Activated naive CD8-positive, alpha-beta T cell (primary cell): Measurements from ENCODE around the gene ILF2.
"Not testable (repeated sequence)": the region's sequence is repeated elsewhere in the genome, so short reads cannot be mapped to it uniquely, and the experiment has no call there.

Source experiments
- H3K27ac Mint-ChIP-seq: one replicate; pipeline ENCODE4 v1.8.0; 2021; ENCODE audit warnings: mixed read lengths
- H3K27me3 Mint-ChIP-seq: one replicate; pipeline ENCODE4 v1.8.0; 2021; ENCODE audit warnings: mixed read lengths
- H3K36me3 Mint-ChIP-seq: one replicate; pipeline ENCODE4 v1.8.0; 2021; ENCODE audit warnings: mixed read lengths
- H3K4me1 Mint-ChIP-seq: one replicate; pipeline ENCODE4 v1.8.0; 2021; ENCODE audit warnings: low read depth, mixed read lengths
- H3K4me3 Mint-ChIP-seq: one replicate; pipeline ENCODE4 v1.8.0; 2021; ENCODE audit warnings: mild to moderate bottlenecking, mixed read lengths
- H3K9me3 Mint-ChIP-seq: one replicate; pipeline ENCODE4 v1.8.0; 2021; ENCODE audit warnings: low read depth, mixed read lengths

Gene ILF2

DNA sequence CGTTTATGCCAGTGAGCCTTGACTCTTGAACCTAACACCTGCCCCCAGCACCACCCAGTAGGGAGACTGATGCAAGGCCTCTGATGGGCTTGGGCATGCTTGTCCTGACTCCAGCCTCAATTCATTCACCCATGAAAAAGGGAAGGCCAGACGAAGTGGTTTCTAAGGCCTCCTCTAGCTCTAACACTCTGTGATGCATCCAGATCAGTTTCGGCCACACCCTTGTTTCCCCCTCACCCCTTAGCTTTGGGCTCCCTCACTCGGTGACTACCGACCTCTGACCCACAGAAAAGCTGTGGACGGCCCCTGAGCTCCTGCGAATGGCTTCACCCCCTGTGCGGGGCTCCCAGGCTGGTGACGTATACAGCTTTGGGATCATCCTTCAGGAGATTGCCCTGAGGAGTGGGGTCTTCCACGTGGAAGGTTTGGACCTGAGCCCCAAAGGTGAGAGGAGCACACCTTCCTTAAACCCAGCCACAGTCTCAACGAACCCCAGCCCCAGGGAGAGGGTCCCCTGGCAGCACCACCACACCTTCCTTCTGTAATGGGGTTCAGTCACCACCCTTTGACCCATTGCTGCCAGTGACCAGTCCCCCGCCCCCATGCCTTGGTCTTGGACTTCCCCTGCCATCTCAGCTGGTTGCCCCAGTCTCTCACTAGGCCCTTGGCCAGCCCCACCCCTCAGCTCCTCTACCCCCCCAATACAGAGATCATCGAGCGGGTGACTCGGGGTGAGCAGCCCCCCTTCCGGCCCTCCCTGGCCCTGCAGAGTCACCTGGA, 16.7 kb upstream of the ILF2 start:
- no peaks in the 10 kb centered on the region for H3K36me3 Mint-ChIP-seq
- peaks cover 12% of the 10 kb centered on the region for H3K4me1 Mint-ChIP-seq
- no peaks in the 10 kb centered on the region for H3K9me3 Mint-ChIP-seq
- no peak overlapping the region for H3K4me3 Mint-ChIP-seq
- H3K27me3 Mint-ChIP-seq = no peaks in the 10 kb centered on the region
- H3K27ac Mint-ChIP-seq = no peak overlapping the region

DNA sequence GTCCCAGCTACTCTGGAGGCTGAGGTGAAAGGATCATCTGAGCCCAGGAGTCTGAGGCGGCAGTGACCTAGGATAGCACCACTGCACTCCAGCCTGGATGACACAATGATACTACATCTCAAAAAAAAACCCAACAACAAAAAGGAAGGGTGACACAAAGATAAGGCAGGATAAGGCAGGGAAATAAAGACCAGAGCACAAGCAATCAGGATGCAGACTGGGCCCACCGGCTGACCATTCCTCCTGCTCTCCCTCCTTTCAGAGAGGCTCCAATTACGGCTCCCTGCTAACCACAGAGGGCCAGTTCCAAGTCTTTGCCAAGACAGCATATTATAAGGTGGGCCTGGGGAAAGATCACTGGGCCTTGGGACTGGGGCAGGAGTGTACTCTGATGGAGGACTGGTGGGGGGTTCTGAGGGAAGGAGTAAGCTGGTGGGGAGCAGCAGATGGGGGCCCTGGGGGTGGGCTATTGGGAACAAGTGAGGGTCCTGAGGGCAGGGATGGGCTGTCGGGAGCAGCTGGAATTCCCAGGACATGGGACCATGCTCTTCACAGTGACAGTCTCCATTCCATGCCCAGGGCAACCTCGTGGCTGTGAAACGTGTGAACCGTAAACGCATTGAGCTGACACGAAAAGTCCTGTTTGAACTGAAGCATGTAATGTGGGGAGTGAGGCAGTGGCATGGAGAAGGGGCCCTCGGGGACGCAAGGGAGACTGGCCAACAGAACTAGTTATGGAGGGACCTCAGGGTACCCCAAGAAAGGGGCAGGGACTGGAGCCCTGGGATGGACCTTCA, 14.9 kb upstream of the ILF2 start:
- Mint-ChIP-seq H3K4me1 (peaks cover 7% of the 10 kb centered on the region), H3K9me3 (no peaks in the 10 kb centered on the region), H3K36me3 (no peaks in the 10 kb centered on the region), H3K4me3 (no peak overlapping the region), H3K27ac (no peak overlapping the region), H3K27me3 (peaks cover 6% of the 10 kb centered on the region)

DNA sequence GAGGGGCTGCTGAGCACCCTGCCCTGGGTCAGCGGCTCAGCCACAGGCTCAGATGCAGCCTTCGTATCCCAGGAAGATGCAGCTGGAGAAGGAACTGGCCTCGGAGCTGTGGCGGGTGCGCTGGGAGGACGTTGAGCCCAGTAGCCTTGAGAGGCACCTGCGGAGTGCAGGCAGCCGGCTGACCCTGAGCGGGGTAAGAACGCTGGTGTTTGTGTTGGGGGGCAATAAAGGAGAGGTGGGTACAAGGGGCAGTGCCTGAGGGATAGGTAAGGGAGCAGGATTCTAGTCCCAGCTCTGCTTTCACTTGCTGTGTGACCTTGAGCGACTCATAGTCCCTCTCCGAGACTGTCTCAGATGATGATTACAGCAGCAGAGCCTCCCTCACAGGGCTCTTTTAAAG, 14.1 kb upstream of the ILF2 start:
- Mint-ChIP-seq H3K4me1 (peaks cover 5% of the 10 kb centered on the region), H3K27me3 (peaks cover 10% of the 10 kb centered on the region), H3K9me3 (no peaks in the 10 kb centered on the region), H3K27ac (no peak overlapping the region), H3K4me3 (no peak overlapping the region), H3K36me3 (no peaks in the 10 kb centered on the region)

DNA sequence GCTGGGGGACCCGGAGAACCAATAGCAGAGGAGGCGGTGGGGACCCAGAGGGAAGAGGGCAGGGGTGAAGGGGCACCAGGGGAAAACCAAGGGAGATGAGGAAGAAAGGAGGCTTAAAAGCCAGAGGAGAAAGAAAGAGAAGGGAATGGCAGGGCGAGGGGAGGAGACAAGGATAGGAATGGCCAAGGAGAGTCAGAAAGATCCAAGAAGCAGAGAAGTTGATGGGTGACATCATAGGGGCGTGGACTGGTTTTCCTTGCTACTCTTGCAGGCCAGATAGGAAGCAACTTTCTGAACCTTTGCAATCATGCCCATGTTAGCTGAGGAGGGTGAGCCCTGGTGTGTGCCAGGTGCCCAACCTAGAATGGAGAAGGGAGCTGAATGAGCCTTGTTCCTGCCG, 13.1 kb upstream of the ILF2 start:
- no peak overlapping the region for H3K27ac Mint-ChIP-seq
- H3K27me3 Mint-ChIP-seq = peaks cover 10% of the 10 kb centered on the region
- no peak overlapping the region for H3K4me3 Mint-ChIP-seq
- no peaks in the 10 kb centered on the region for H3K36me3 Mint-ChIP-seq
- H3K9me3 Mint-ChIP-seq = no peaks in the 10 kb centered on the region
- H3K4me1 Mint-ChIP-seq = peaks cover 6% of the 10 kb centered on the region

DNA sequence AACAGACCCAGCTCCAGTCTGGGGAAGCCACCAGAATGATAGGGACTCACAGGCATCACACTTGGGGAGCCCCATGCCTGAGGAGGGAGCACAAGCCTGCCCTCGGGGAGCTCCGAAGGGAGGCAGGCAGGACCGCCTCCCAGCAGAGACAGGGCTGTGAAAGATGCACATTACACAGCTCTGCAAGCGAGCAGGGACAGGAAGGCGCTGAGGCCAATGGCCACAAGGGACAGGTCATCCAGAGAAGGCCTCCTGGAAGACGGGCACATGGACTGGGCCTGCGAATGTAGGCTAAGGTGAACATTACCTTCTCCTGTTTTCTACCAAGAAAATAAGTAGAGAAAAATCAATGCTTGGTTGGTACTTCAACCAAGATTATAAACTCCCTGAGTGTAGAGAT, 11.9 kb upstream of the ILF2 start:
- Mint-ChIP-seq H3K27ac (no peak overlapping the region), H3K4me3 (no peak overlapping the region), H3K9me3 (no peaks in the 10 kb centered on the region), H3K36me3 (no peaks in the 10 kb centered on the region), H3K27me3 (peaks cover 17% of the 10 kb centered on the region), H3K4me1 (peaks cover 15% of the 10 kb centered on the region)

DNA sequence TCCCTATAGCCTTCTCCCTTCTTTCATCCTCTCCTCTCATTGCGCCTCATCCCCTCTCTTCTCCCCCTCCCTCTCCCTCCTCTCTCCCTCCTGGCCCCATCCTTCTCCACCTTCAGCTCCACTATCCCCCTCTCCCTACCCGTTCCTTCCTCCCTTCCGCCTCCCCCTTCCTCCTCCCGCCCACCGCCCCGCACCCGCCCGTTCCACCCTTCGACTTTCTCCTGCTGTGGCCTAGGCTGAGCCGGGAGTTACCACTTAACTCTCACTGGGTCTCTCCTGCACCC, 9.3 kb upstream of the ILF2 start:
- Mint-ChIP-seq H3K36me3 (no peaks in the 10 kb centered on the region), H3K27ac (no peak overlapping the region), H3K9me3 (no peaks in the 10 kb centered on the region)

DNA sequence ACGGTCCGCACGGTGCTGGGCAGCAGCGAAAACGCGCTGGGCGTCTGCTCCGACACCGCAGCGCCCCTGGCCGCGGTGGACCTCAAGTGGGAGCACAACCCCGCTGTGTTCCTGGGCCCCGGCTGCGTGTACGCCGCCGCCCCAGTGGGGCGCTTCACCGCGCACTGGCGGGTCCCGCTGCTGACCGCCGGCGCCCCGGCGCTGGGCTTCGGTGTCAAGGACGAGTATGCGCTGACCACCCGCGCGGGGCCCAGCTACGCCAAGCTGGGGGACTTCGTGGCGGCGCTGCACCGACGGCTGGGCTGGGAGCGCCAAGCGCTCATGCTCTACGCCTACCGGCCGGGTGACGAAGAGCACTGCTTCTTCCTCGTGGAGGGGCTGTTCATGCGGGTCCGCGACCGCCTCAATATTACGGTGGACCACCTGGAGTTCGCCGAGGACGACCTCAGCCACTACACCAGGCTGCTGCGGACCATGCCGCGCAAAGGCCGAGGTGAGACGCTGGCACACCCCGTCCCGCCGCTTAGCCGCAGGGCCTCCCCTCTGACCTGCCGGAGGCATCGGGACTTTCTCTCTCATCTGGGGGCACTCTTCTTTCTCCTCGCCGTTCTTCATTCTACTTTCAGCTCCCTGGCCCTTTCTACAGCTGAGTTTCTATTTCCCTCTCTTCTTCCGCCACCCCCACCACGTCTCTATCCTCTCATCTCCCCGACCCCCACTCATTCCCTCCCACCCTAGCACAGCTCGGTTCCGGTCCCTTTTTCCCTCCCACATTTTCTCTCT, 8.7 kb upstream of the ILF2 start:
- no peak overlapping the region for H3K27ac Mint-ChIP-seq
- H3K4me1 Mint-ChIP-seq = peaks cover 19% of the 10 kb centered on the region
- no peaks in the 10 kb centered on the region for H3K36me3 Mint-ChIP-seq
- peak overlapping the region; percentile 78 for H3K4me3 Mint-ChIP-seq
- peaks cover 26% of the 10 kb centered on the region for H3K27me3 Mint-ChIP-seq
- no peaks in the 10 kb centered on the region for H3K9me3 Mint-ChIP-seq

More for the DNA sequence above, 9.3 kb upstream of the ILF2 start:
- Mint-ChIP-seq H3K4me3 (peak overlapping the region; percentile 78), H3K4me1 (peaks cover 19% of the 10 kb centered on the region), H3K27me3 (peaks cover 26% of the 10 kb centered on the region)

DNA sequence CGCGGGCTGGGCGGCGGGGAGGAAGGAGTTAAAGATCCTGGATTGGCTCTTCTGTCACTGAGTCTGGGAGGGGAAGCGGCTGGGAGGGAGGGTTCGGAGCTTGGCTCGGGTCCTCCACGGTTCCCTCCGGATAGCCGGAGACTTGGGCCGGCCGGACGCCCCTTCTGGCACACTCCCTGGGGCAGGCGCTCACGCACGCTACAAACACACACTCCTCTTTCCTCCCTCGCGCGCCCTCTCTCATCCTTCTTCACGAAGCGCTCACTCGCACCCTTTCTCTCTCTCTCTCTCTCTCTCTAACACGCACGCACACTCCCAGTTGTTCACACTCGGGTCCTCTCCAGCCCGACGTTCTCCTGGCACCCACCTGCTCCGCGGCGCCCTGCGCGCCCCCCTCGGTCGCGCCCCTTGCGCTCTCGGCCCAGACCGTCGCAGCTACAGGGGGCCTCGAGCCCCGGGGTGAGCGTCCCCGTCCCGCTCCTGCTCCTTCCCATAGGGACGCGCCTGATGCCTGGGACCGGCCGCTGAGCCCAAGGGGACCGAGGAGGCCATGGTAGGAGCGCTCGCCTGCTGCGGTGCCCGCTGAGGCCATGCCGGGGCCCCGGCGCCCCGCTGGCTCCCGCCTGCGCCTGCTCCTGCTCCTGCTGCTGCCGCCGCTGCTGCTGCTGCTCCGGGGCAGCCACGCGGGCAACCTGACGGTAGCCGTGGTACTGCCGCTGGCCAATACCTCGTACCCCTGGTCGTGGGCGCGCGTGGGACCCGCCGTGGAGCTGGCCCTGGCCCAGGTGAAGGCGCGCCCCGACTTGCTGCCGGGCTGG, 7.9 kb upstream of the ILF2 start, which contains the start of gene NPR1:
Gene NPR1 (plus strand): TSS at position 170 of the 818 bp plus-strand sequence. CDS start 421 bp downstream, at position 591.
- peaks cover 19% of the 10 kb centered on the region for H3K4me1 Mint-ChIP-seq
- H3K9me3 Mint-ChIP-seq = no peaks in the 10 kb centered on the region
- H3K27me3 Mint-ChIP-seq = peaks cover 26% of the 10 kb centered on the region
- no peaks in the 10 kb centered on the region for H3K36me3 Mint-ChIP-seq
- no peak within 1 kb of the TSS for H3K27ac Mint-ChIP-seq
- peak within 1 kb of the TSS; percentile 78 for H3K4me3 Mint-ChIP-seq

DNA sequence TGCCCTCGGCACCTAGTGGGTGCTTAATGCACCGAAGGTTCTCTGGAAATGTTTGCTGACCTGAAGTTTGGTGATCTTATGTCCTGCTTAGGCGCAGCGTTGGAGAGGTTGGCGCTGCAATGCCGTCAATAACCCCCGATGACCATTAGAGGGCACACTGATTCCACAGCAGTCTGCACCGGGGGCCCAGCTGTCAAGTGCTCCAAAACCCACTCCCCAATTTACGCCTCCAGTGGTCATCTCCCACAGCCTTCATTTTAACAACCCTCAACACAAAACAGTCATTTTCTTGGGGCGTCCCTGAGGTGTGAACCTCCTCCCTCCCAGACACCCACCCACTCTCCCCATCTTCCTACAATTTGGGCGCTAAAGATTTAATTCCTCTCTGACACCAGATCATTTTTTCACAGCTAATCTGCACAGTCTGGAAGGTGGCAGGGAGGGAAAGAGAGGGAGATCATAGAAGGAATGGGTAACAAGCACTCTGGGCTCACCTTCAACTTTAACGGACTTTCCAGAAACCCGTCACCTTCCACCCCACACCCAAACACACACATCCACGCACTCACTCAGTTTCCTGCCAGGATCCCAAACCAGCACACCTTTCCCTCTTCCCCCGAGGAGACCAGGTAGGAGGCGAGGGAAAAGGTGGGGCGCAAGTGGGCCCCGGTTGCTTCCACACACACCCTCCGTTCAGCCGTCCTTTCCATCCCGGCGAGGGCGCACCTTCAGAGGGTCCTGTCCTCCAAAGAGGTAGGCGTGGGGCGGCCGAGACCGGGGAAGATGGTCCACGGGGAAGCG, 7.1 kb upstream of the ILF2 start:
- Mint-ChIP-seq H3K4me1 (peaks cover 19% of the 10 kb centered on the region), H3K27me3 (peaks cover 26% of the 10 kb centered on the region), H3K36me3 (no peaks in the 10 kb centered on the region), H3K9me3 (no peaks in the 10 kb centered on the region), H3K27ac (no peak overlapping the region), H3K4me3 (peak overlapping the region; percentile 76)

DNA sequence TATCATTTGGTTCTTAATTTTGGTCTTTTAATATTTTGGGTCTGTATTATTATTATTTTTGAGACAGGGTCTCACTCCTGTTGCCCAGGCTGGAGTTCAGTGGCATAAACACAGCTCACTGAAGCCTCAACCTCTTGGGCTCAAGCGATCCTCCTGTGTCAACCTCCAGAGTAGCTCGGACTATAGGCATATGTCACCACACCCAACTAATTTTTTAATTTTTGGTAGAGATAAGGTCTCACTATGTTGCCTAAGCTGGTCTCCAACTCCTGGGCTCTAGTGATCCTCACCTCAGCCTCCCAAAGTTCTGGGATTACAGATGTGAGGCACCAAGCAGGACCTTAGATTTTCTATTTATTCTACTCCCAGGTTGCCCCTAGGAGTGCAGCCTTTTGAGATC, 2.7 kb upstream of the ILF2 start:
- H3K4me1 Mint-ChIP-seq = peaks cover 29% of the 10 kb centered on the region
- H3K9me3 Mint-ChIP-seq = no peaks in the 10 kb centered on the region
- no peak overlapping the region for H3K4me3 Mint-ChIP-seq
- H3K27me3 Mint-ChIP-seq = peaks cover 14% of the 10 kb centered on the region
- no peak overlapping the region for H3K27ac Mint-ChIP-seq
- H3K36me3 Mint-ChIP-seq = peaks cover 8% of the 10 kb centered on the region

DNA sequence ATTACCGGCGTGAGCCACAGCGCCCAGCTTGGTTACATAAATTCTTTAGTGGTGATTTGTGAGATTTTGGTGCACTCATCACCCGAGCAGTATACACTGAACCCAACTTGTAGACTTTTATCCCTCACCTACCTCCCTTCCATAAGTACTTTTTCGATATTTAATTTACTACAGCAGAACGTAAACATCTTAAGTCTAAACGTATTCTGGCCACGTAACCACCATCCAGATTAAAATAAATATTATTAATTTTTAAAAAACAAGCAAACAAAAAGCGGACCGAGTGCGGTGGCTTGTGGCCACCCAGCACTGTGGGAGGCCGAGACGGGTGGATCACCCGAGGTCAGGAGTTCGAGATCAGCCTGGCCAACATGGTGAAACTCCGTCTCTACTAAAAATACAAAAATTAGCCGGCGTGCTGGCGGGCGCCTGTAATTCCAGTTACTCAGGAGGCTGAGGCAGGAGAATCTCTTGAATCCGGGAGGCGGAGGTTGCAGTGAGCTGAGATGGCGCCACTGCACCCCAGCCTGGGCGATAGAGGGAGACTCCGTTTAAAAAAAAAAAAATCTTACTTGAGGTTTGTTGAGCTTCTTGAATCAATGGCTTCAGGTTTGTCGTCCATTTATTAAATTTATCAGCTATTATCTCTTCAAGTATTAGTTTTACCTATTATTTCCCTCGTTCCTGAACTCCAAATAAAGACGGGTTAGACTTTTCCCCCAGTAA, 998 bp upstream of the ILF2 start:
- not testable (repeated sequence) for H3K27me3 Mint-ChIP-seq, H3K9me3 Mint-ChIP-seq, H3K4me3 Mint-ChIP-seq
- Mint-ChIP-seq H3K36me3 (peaks cover 11% of the 10 kb centered on the region), H3K4me1 (peaks cover 29% of the 10 kb centered on the region), H3K27ac (peak overlapping the region; percentile 73)

DNA sequence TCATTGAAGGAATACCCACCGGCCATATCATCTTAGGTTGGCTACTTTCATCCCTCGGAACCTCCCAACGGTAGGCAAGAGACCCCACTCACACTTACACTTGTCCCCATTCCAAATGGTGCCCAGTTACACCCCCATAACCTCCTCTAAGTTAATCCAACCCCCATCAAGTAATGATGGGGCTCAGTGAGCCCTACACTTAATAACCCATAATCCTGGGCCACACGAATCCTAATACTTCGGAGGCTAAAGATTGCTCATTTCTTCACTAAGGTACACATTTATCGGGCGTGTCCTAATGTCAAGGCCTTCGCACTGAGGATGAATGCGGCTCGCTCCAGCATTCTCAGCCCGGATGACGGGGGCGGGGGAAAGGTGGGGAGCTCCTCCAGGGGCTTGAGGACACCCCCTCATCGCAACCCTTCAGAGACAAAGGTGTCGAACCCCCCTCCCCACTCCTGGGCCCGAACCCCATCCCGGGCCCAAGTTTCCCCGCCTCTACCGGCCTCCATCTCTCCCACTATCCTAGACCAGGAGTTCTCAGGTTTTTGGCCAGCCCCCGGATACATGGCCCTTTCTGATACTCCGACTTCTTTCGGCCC, 435 bp downstream of the ILF2 start:
- Mint-ChIP-seq H3K27ac (no peak overlapping the region), H3K36me3 (peaks cover 11% of the 10 kb centered on the region), H3K4me1 (peaks cover 29% of the 10 kb centered on the region), H3K27me3 (no peaks in the 10 kb centered on the region), H3K4me3 (no peak overlapping the region), H3K9me3 (no peaks in the 10 kb centered on the region)

DNA sequence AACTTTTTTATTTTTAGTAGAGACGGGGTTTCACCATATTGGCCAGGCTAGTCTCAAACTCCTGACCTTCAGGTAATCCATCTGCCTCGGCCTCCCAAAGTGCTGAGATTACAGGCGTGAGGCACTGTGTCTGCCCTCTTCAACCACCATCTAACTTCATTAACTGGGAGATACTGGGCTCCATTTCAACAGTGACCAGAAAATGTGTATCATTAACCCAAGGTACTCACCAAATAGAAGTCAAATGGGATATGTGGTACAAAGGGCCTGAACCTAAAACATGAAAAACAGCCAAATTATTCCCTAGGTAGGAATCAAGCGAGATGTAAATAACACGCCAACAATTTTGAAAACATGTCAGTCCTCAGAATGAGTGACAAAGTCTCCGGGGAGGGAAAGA, 1.2 kb downstream of the ILF2 start:
- Mint-ChIP-seq H3K27me3 (no peaks in the 10 kb centered on the region), H3K4me3 (no peak overlapping the region), H3K36me3 (peaks cover 11% of the 10 kb centered on the region), H3K9me3 (no peaks in the 10 kb centered on the region), H3K27ac (no peak overlapping the region), H3K4me1 (peaks cover 29% of the 10 kb centered on the region)
